Activated T-cell treated with anti-CD3 and anti-CD28 coated beads for 1 hour (primary cell): Measurements from ENCODE around the gene LOXL1.

ENCODE experiments used
- DNase-seq: peaks from one replicate; pipeline ENCODE4 v3.0.0-alpha.2; 2020; ENCODE audit warnings: low read depth

LOXL1 gene

DNA sequence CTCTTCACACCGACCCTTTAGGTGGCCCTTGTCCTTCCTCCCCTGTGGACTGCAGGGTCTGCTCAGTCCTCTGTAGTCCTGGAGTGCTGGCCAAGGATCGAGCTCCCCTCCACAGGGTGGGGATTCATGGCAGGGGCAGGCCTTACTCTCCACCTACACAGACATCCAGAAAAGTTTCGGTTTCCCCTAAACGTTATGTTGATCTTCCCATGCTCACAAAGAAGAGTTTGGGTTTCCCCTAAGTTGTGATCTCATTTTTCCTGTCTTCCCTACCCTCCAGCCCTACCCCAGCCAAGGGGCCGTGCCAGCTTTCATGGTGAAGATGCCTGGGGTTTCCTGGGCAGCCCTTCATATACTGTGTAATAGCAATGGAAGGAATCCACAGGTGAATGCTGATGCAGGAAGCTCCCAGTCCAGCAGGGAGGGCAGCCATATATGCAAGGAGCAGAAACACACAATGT lies 55.5 kb downstream of the LOXL1 start:
- no peak for DNase-seq

DNA sequence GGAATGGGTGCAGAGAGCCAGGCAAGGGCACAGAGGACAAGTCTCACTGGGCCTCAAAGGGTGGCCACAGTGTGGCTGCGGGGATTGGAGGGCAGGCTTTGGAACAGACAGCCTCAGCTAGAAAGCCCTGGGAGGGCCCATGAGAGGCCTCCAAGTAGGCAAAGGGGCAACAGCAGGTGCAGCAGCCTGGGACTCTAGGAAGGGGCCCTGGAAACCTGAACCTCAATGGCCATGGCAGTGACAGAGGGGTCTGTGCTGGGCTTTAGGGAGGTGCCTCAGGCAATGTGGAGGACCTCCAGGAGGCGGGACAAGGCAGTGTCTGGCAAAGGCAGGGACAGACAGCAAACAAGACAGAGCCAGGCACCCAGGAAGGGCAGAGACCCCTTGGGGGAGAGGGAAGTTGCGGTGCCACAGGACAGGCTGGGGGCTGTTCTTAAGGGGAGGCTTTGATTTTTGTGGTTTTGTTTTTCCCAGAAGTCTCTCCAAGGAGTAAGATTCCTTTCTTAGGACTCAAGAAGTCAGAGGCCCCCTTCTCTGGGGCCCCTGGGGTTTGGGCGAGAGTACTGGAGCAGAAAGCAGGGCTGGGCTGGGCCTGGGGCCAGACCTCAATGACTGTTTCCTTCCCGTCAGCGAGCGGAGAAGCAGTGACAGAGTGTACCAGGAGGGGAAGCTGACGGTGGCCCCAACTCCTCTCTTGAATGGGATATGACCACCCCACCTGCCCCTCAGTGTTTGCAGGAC lies 56.1 kb downstream of the LOXL1 start:
- DNase-seq = no peak

DNA sequence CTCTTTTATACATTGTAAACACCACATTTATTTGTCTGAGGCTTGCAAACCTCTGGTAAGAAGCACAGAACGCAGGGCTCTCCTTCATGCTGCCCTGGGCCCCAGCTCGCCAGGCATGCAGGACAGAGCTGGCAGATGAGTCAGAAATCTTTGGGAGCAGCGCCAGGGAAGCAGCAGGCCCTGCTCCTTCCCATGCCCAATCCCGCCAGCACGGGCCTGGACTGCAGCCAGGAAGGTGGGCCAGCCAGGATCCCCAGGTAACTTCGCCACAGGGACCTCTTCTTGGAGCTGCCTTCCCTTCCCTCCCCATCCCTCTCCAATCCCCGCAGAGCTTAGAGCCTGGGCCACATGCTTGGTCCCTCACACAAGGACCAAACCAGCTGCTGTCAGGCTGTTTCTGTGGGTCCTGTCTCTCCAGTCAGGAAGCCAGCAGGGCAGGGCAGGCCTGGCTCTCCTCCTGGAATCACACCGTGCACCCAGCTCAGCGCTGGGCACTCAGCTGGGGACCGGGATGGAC lies 57.0 kb downstream of the LOXL1 start:
- no peak for DNase-seq

GRCh38 chr15:73983773-73984172 lies 57.5 kb downstream of the LOXL1 start:
- DNase-seq = no peak

DNA sequence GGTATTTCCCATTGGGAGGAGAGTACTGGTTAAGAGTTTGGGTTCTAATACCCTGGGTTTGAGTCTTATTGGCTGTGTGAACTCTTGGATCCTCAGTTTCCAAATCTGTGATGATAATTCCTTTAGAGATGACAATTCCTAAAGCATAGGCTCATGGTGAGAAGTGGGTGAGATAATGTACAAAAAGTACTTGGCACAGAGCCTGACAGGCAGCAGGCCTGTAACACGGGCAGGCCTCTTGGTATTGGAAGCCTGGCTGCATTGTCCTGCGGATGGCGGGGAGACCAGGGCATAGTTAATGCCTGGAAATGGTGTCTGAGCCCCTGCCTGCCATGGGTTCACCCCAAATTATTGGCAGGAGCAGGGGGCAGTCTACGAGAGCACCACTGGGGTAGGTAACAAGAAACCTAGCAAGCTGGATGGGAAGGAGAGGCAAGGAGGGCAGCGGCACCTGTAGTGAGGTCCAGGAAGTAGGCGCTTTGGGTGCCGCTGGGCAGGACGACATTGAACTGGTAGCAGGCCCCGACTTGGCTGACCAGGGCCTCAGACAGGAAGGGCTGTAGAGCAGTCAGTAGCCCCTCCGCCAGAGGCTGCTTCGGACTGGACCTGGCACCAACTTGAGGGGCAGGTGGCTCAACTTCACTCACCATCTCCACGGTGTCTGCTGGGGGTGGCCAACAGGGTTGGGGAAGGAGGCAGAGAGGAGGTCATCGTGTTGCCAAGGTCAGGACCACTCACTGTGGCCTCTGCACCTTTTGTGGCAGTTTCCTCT lies 58.1 kb downstream of the LOXL1 start:
- no peak for DNase-seq

GRCh38 chr15:73985101-73985873 lies 59.0 kb downstream of the LOXL1 start:
- no peak for DNase-seq

- DNase-seq = no peak
Observed at GRCh38 chr15:73986055-73986775, 60.0 kb downstream of the LOXL1 start.

DNA sequence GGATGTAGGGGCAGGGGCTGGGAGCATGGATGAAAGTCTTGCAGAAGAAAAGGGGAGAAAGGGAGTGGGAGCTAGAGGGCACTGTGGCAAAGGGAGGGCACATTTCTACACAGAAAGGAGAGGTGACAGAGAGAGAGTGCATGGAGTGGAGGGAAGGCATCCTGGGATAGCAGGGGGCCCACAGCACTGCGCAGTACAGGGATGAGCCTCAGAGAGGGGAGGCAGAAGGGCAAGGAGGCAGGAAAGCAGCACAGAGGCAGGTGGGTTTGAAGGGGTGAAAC lies 60.5 kb downstream of the LOXL1 start:
- DNase-seq = no peak

DNA sequence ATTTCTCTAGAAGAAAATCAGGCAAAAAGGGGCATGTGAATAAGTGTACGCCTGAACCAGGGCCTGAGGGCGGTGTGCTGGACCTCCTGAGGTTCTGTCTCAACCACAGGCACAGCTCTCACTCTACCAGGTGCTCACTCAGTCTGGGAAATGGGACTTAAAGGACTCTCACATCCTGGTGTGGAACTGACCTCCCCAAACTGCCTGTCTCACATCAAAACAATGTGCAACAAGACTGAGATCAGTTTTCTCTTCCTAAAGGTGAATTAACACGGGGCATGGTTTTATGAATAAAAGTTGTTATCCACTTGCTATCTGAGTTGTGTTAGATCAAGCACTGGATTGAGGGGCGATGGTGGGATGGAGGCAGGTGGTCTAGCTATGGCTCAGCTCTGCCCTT lies 61.0 kb downstream of the LOXL1 start:
- no peak for DNase-seq

DNA sequence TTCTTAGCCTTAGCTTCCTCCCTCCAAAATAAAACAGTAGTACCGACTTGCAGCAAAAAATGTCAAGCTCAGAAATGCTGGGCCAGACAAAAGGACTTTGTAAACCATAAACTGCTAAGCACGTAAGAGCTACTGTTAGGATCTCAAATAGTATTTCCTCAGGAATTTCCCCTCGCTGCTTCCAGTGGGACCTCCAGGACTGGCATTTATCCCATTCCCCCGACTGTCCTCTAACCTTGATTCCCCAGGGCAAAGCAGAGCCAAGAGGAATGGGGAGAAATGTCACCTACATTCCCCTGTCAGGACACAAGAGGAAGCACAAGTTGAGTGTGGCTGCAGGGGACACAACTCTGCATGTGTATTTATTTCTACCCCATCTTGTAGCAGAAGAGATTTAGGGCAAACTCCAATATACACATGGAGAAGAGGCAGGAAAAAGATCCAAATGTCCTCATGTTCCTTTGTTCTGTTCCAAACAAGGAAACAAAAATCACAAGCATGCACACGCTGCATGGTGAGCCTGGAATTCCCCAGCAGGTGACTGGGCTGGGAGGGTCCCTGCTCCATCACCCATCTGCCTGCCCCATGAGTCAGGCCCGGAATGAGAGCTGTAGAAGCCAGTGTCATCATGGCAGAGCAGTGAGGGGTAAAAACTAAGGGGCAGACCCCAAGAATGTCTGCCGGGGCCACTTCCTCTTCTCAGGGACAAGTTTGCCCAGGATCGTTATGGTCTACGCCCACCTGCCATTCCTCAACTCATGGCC lies 61.6 kb downstream of the LOXL1 start:
- DNase-seq = no peak

DNA sequence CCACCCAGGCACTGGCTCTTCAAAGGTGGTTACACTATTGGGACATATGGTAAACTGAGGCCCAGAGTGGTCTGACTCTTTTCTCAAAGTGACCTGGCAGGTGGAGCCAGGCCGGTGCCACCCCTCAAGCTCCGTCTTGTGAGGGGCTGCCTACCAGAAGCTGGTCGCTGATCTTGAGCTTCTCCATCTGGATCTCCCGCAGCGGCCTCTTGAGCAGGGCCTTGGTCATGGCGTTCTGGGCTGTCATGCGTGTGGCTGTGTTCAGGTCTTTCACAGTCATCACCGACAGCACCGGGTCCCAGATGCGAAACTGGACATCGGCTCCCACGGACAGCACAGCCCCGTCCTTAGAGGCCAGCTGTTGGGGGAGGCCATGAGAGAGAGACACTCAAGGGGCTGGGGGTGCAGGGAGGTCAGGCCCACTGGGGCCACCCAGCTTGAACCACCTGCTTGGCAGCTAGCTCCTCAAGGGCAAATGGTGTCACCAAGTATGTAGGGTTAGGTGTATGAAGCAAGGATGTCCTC lies 62.2 kb downstream of the LOXL1 start:
- no peak for DNase-seq

- DNase-seq = no peak
Observed at GRCh38 chr15:73989001-73989798, 62.9 kb downstream of the LOXL1 start.

GRCh38 chr15:73990250-73991005 lies 64.2 kb downstream of the LOXL1 start:
- no peak for DNase-seq

DNA sequence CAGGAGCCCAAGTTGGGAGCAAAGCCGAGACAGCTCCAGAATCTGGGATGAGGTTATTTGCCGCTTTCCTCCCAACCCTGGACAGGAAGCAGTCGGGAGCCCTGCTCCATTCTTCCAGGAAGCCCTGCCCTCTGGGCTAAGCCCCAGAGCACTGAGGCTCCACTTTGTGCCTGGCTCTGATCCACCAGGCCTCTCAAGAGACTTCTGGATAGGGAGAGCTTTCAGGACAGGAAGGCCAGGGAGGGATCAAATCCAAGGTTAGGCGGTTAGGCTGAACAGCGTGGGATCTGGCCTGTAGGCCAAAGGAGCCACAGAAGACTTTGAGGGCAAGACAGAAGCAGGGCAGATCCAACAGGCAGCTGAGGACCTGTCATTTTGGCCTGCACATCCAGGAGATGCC lies 65.0 kb downstream of the LOXL1 start:
- DNase-seq = no peak

GRCh38 chr15:73991726-73992593 lies 65.7 kb downstream of the LOXL1 start, which contains the start of gene STOML1:
Gene STOML1, minus strand, starts transcription at chr15:73992295. Its CDS starts 72 bp downstream, at chr15:73992223.
- peak; percentile 96 for DNase-seq

GRCh38 chr15:73992594-73992898 lies 66.3 kb downstream of the LOXL1 start:
- no peak for DNase-seq

DNA sequence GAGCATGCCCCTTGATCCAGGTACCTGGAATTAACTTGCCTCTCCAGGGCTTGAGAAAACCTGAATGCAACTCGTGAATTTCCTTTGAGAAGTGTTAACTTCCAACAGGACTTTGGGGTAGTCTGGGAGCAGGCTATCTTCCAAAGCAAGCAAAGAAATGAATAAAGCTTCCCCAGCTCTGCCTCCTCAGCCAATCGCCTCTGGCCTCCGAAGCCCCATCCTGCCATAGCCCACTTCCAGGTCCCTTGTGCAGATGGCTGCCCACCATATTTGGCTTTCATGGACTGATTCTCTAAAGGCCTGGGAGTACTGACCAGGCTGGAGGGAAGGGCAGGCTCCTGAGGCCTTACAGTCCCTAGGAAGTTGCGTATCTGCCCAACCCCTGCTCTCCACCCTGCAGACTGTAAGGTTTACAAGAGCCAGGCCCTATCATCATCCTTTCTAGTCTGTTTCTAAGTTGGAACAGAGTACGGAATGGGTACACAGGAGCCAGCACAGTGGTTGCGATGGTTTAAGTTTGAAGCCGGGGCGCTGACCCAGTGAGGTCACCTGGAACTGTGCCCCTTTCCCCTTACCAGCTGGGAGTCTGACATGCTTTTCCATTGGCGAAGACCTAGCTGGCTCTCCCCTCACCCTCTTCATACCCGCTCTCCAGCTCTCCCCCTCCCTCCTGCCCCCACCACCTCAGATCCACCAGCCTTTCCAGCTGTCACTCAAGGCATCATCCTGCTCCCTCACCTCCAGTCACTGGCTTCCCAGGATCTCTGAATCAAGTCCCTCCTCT lies 67.1 kb downstream of the LOXL1 start:
- no peak for DNase-seq

GRCh38 chr15:73994413-73994883 lies 68.2 kb downstream of the LOXL1 start, which contains the start of gene PML:
Gene PML, plus strand, starts transcription at chr15:73994716. Its CDS starts 97 bp downstream, at chr15:73994813.
- peak; percentile 88 for DNase-seq
